ENCODE results near the gene NBAS.

- TF ChIP-seq CTCF (optimal IDR thresholded peaks at IDR 0.05 in 1 of 3, IDR thresholded peaks at IDR 0.05 in 1 of 3, conservative IDR thresholded peaks at IDR 0.05 in 1 of 3; ENCODE audit: extremely low read depth in 1 of 3, insufficient read depth in 2 of 3, low read length in 3 of 3) (no peak), EZH2 (IDR thresholded peaks at IDR 0.05; ENCODE audit: low read length) (no peak)
Observed at GRCh38 chr2:15568874-15569273, 7.7 kb upstream of the NBAS start.

Data from keratinocyte (primary cell).